GM18498 (cell line): ENCODE data around the gene ALX4.

Experiments
- ATAC-seq: cut with Tn5 transposase; IDR thresholded peaks from one replicate; pipeline ENCODE4 v1.9.1; 2021; ENCODE audit warnings: mild to moderate bottlenecking, moderate library complexity; ENCODE audit not compliant: unreplicated experiment

ALX4 gene

DNA sequence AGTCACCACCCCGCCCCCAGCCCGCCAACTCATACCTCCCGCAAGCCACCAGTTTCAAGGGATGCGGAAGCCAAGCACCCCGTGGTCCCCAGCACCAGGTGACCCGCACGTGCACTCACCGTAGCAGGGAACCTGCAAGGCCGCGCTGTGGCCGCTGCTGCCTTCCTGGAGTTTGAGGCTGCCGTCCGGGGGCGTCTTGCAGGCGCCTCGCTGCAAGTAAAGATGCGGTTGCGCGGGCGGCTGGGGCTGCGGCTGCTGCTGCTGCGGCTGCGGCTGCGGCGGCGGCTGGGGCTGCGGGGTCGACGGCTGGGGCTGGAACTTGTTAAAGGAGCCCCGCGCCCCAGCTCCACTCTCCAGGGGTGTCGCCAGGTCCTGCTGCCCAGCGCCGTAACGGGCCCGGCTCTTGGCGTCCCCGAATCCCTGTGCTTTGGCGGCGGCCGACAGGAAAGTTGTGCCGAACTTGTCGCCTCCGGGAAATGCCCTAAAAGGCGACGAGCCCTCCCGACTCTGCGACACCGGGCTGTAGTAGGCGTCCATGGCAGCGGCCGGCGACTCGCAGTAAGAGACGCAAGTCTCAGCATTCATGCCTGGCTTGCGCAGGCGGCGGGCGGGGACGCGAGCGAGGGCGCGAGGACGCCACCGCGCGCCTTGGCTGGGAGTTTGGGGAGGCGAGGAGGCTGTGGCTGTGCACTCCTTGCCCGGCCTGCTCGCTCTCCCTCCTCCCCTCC is at the start of gene ALX4:
TSS of gene ALX4 (minus strand) at position 662 of the 728 bp plus-strand sequence. CDS start at position 585, 77 bp downstream.
- ATAC-seq, result no peak

DNA sequence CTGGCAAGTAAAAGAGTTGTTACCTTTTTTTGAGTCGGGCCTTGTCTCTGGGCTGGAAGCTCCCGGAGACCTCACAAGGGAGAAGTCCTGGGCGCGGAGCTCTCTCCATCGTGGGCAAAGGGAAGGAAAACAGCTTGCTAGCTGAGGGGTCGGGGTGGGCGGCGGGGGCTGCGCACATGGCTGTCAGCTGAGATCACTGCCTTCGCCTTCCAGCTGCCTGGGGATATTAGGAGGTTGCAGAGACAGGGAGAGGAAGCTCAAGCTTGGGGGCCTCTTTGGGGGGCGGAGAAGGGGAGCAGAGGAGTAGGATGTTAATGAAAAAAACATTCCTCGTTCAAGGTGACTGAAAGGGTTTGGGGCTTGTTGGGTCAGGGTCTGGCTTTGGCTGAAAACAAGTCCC is 49.2 kb upstream of the ALX4 start:
- ATAC-seq, result no peak

DNA sequence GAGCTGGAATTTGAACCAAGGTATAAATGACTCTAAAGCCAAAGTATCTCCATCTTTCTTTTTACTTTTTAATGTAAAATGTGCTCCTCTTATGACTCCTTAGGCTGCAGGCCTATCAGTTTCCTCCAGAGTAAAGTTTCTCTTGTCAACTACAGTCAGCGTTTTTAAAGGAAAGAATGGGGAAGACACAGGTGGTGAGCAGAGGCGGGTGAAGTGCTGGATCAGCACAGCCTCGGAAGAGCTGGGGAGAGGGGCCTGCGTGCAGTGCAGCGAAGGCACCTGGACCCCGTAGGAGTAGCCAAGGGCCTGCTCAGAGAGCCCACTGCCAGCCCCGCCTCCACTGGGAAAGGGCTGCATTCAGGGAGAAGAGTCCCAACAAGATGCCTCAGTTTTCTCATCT is 48.8 kb upstream of the ALX4 start:
- ATAC-seq, result no peak

DNA sequence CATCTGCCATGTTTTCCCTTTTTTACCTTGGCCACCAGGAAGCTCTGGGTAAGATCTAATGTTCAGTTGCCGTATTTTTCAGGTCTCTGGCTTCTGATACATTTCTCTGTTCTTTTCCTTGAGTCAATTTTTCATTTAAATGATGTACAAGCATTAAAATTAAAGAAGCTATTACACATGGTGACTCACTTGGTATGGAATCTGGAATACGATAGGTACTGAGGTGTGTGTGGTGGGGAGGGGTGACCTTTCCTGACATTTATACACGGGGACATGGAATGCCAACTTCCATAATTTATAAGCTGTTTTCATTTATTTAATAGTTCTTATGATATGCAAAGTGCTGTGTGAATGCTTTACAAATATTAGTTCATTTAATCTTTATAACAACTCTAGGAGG is 47.8 kb upstream of the ALX4 start:
- ATAC-seq, result no peak

DNA sequence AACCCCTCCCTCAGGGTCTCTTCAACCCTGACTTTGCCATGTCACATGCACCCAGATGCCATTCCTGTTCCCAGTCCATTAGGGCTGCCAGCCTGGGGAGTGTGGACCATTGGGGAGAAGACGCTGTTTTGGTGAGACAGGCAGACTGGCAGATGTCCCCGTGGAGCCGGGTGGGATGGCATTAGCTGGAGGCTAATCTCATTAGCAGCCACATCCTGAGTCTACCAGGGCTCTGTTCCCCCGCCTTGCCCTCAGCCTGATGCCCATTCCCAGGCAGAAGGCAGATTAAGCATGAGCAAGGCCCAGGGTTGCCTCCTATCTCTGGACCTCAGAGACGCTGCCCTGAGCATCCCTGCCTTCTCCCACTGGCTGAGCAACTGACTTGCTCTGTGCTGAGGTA is 46.4 kb upstream of the ALX4 start:
- ATAC-seq, result no peak

DNA sequence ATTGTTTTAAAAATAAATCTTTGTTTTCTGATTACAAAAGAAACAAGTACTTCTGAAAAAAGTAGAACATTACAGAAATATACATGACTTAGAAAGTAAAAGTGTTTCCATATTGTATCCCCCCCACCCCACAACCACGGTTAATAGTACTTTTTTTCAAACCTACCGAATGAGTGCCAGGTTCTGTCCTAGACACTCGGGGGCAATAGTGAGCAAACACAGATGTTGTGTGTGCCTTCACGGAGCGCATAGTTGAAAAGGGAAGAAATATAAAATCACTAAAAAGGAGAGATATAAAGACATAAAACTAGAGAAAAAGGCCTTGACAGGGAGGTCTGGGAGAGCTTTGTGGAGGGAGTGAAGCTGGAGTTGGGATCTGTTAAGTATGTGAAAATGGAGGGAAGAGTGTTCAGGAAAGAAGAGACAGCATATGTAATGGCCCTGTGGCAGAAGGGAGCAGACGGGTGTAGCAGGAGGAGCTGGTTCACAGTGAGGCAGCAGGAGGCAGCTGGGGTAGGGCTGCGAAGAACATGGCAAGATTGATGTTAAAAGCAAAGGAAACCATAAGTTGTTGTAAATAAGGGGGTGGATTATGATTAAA is 42.1 kb upstream of the ALX4 start:
- ATAC-seq, result no peak

DNA sequence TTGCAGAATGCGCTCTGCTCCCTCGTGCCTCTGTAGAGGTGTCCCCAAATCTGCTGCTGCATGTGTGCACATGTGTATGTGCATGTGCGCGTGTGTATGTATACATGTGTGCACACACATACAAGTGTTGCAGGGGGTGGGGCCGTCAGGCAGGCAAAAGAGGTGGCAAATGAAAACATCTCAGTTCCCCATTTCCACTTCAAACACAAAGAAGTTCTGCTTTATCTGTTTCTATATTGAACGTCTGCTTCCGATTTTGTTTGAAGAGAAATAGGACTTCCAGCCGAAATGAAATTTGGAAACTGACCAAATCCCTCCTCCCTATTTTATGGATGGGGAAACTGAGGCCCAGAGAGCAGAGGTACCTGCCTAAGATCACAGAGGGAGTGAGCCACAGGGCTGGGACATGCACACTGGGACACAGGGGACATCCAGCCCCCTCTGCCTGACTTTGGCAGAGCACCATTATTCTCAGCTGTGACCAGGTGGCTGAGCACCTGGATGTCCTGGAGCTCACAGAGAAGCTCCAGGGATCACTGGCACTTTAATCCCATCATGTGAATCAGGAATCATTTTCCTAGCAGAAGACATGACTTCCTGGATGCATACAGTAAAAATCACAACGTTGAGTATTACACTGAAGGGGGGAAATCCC is 41.2 kb upstream of the ALX4 start:
- ATAC-seq, result peak; percentile 89

DNA sequence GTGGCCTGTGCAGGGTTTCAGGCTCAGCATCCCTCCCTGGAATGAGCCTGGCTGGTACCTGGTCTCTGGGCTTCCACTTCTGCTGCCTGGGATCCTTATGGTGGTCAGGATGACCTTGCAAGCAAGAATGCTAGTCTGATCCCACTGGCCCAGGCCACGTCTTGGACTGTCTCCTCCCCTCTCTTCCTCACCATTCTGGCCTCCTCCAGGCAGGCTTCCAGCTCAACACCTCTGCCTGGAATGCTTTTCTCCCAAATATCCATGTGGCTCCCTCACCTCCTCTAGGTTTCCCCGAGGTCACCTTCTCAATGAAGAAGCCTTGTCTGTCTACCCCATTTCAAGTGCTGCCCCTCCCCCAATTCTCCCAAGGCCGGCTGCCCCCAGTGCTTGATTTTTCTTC is 39.4 kb upstream of the ALX4 start:
- ATAC-seq, result no peak

DNA sequence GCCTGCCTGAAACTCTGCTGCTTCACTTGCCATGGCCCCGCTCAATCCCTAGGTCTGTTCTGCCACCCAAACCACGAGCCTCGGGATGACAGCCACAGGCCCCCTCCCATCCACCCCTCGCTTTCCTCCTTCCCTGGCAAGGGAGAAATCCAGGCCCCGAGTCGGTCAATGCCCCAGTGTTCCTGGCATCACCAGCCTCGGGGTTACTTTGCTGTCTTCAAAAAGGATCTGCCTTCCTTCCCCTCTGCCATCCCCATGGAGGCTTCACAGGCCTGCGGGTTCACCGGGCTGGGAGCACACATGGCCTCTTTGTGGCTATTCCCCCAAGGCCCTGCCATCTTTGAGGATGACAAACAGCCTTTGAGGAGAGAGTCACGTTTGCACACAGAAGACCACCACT is 38.8 kb upstream of the ALX4 start:
- no peak for ATAC-seq

DNA sequence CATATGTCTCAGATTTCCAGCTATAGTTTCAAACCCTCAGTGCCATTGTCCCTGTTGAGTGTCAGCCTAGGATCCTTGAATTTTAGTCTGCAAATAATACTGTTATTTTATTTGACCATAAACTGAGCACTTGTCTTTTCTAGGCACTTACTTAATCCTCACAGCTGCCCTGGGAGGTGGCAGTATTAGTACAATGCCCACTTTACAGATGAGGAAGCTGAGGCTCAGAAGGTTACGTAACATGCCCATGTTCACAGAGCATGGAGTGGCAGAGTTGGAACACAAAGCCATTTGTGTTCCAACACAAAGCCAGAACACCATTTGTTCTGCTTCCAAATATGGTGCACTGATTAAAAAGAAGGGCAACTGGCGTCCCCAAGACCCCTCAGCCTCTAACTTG is 38.2 kb upstream of the ALX4 start:
- ATAC-seq, result no peak

DNA sequence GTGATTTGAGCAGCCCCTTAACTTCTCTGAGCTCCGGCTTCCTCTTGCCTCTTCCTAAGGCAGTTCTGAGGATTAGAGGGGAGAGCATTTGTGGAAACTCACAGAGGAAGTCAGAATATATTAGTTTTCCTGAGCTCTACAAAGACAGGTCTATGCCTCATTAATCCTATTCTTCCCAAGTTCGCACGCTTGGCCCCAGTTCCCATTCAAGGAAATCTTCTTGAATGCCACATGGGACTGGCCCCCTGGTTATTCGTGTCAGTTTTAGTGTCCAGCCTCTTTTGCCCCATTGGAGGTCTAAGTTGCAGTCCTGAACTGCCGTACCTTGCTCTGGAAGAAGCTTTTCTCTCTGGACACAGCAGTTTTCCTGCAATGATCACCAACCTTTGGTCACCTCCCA is 37.6 kb upstream of the ALX4 start:
- ATAC-seq, result no peak

DNA sequence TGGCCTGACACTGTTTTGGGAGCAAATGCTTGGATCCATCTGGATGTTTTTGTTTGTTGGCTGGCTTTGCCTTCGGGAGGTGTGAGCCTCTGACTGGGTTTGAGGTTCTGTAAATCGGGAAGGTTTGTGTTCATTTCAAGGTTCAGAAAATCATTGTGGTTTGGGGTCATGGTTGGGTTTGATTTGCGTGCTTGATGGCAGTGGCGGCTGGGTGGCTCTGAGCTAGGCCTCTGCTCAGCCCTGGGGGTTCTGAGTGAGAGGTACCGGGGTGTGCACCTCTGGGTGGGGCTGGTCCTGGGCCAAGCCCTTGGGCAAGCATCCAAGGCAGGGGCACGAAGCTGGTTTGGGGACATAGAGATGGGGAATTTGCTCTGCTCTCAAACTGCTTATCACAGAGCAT is 37.0 kb upstream of the ALX4 start:
- ATAC-seq, result no peak

DNA sequence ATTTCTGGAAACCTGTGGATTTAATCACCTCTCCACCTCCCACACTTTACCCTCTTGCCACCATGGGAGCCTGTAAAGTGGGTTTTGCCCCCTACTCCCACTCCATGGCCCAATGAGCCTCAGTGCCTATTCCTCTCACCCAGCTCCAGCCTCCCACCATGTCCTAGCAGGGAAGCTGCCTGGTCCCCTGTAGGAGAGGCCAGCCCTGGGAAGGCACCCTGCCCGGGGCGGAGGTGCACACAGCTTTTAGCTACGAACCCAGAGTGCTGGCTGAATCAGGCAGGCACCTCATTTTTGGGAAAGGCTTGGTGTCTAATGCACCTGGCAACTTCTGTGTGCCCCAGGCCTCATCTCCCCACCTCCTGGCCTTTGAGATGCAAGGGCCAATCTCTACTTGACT is 35.8 kb upstream of the ALX4 start:
- ATAC-seq, result no peak

DNA sequence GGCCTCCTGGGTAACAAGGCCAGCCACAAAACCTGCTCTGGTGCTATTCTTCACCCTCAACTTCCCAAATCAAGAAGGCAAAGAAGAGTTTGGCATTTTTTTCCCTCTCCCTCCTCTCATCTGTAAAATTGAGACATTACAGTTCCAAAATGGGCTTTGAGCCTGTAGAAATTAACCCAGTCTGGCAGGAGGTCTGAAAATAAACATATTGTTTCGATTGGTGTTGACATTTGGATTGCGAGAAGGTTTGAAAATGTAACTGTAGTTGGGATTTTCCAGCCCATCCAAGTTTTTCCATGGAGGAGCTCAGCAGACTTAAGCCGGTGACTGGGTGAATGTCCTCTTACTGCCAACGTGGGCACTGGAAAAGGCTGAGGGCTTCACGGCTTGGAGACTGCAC is 35.0 kb upstream of the ALX4 start:
- ATAC-seq, result no peak

DNA sequence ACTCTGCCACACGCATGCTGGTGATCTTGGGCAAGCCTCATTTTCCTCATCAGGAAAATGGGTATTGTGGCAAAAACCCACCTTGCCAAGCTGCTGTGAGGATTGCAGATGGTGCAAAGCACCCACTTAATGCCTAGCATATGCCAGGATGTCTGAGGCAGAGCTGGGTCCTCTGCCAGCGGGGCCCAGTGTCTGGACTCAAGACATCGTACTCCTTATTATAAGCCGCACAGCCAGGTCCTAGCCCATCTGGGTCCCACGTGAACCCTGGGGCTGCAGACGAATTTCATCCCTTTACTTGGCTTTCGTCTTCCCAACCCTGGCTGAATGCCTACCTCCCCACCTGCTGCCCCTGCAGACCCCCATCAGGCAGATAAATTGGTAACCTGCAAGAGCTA is 34.5 kb upstream of the ALX4 start:
- no peak for ATAC-seq

DNA sequence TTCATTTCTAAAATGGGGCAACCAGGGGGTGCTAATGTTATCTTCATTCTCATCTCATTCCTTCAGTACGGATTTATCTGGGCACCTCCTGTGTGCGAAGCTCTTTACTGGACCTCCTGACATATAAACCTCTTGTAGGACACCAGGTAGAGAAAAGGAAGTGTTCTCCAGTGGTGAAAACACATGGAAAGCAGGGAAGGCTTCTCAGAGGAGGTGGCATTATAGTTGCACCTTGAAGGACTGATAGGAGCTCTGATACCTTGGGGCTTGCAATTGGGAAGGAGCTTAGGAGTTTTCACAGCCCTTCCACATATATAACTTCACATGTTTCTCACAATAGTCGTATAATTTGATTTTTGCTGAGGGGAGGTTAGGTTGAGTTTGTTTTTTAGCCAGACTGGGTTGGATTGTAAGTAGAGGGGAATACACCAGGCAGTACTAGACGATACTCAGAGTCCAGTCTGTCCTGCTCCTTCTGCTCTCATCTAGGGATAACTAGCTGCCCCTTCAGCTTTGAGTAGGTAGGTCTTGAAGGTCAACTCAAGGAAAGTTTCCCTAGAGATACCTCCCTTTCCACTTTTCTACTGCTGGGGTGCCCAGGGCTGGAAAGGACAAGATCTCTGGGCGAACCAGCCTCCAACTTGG is 34.0 kb upstream of the ALX4 start:
- ATAC-seq, result no peak

DNA sequence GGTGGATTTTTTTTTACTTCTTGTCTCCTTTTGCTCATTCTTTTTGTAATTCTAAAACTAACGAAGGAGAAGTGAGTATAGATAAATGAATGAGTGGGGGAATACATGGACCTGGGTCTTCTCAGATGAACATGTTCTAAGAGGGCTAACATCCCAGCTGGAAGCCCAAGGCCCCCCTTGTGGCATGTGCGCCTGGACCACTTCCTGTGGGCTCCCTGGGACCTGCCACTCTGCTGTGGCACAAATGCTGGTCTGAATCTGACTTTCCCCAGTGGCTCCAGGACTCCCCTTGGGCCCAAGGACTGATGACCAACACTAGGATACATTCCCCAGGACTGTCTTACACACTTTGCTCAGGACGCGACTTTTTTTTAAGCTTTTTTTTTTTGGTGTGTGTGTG is 32.7 kb upstream of the ALX4 start:
- no peak for ATAC-seq

DNA sequence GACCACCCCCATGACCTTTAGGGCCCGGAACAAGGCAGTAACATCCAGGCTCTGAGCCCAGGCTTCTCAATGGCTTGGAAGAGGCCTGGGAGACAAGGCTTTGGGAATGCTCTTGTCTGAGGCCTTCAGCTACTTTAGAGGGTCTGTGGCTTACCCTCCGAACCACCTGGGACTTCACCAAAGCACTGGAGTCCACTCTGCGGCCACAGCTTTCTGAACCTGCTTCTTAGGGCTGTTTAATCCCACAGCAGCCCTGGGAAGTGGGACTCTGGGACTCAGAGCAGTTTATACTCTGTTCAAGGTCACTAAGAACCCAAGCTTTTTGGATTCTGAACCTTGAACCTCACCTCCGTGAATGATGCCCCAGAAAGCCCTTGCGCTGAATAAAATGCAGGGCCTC is 30.7 kb upstream of the ALX4 start:
- no peak for ATAC-seq

DNA sequence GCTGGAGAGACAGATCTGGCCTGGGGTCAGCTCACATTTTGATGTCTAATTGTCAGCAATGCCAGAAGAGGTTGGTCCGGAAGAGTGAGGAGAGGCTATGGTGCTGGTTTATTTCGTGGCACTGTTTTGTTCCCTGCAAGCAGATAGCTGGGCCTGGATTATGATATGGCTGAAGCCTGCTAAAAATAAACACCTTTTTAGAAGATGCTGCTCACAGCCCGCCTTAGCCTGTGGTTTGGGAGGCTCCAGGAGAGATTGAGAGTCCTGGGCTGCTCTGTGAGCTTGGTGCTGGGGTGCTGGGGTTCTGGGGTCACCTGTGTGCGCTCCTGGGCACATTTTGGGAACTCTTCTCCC is 29.6 kb upstream of the ALX4 start:
- no peak for ATAC-seq

DNA sequence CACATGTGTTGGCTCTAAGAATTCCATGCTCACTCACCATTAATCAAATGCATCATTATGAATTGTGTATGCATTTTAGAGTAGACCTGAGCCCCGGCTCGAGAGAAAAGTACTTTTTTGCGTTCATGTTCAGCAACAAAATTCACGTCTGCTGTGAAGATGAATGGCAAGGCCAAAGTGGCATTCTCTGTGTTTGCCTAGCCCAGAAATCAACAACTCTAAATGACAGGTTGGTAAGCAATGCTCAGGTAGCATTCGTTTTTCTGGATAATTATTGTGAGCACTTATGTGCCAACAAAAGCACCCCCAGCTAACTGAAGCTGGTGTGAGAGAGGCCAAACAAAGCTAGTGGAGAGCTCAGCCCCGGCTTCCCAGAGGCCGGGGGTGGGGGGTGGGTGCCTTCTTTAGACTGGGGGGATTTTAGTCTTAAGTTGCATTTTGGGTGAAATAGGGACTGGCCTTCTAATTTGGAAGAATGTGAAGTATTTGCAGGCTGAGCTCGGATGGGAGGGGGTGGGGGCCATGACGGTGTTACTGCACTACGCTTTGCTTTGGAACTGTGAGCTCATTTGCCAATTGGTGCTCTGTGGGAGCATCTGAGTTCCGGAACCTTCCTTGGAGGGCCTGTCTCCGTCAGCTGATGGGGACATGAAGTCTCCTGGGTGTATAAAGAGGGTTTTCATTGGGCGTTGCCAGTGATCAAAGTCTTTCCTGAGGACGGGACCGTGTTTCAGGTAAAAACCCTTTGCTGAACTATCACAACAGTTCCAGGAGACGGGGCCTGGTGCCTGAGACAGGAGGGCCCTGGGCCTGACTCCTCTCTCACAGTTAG is 29.0 kb upstream of the ALX4 start:
- ATAC-seq, result no peak

DNA sequence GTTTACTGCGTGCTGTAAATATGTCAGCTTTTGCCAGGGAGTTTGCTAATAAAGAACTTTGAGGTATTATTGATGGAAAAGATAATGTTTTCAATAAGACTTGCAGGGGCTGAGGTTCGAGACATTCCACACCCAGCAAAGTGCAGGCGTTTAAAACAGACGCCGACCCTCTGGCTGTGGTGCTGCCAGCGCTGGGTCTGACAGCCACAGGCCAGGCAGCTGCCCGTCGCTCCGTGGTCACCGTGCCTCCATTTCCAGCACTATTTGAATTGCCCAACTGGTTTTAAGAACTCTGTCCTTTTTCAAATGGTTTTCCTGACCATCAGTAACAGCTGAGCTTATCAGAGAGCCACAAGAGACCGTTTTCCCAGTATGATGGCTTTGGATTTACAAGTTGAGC is 28.1 kb upstream of the ALX4 start:
- no peak for ATAC-seq
